NCI-H524 (cell line): Measurements from ENCODE around the gene COPZ1.
"Not testable (repeated sequence)": the region's sequence is repeated elsewhere in the genome, so short reads cannot be mapped to it uniquely, and the experiment has no call there.

Experiments used
- DNase-seq, 2 experiments: peaks; one replicate each; lab custom pipeline; 2025; lab: John Stamatoyannopoulos, UW

COPZ1 gene

DNA sequence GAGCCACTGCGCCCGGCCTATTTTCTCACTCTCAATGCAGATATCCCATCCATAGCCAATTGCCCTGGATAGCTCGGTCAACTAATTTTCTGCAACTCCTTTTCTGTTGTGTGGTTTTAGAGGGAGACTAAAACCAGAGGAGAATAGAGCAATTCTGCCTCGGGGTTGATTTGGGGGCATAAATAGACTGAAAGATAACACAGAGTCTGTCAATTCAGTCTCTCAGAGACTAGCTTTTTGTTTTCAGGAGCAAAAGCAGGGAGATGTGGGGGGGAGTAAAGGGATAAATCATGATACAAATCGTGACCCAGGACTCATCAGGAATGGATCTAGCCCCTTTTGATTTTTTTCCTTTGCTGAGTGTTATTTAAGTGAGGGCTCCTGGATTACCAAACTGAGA, 6.5 kb downstream of the COPZ1 start:
- DNase-seq, result no peak

DNA sequence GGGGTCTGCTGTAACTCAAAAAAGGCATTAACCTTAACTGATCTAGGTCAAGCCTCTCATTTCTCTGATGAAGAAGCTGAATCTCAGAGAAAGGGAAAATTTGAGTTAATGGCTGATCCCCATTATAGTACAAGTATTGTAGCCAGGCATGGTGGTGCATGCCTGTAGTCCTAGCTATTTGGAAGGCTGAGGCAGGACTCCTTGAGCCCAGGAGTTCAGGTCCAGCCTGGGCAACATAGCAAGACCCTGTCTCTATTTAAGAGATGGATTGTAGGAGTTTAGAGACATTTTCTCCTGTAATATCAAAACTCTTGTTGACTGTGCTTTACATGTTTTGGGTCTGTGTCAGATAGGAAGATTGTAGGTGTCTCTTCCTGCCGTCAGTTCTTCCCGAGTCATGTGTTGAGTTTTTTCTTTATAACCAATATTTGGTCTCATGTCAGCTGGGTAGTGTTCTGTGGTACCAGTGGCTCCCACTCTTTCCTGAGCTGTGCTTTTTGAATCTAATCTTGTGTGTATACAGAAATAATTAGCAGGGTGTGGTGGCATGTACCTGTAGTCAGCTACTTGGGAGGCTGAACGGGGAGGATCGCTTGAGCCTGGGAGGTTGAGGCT, 8.6 kb downstream of the COPZ1 start:
- no peak for DNase-seq

DNA sequence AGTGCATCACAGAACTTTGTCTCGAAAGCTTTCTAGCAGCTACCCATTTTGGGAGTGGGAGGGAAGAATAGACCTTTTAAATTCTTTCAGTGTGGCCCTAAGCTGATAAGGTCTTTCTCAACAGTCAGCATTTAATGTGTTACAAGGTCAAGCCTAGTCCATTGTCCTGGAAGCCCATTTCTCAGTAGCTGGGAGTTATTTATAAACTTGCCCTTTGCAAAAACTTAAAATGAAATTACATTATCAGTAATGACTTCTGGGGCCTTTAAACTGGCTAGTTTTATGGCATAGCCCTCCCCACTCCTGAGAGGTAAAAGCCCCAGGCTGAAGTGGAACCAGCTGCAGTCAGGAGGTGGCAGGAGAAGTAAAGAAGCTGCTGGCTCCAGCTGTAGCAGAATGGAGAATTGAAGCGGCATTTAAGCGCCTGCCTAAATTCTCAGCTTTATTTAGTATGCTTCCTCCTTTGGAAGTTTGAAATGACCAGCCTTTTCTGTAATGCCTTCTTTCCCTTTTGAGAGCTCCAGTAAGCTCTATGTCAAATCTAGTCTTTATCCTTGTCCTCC, 12.4 kb downstream of the COPZ1 start:
- peak in 1 of 2 experiments; percentile 49 for DNase-seq

DNA sequence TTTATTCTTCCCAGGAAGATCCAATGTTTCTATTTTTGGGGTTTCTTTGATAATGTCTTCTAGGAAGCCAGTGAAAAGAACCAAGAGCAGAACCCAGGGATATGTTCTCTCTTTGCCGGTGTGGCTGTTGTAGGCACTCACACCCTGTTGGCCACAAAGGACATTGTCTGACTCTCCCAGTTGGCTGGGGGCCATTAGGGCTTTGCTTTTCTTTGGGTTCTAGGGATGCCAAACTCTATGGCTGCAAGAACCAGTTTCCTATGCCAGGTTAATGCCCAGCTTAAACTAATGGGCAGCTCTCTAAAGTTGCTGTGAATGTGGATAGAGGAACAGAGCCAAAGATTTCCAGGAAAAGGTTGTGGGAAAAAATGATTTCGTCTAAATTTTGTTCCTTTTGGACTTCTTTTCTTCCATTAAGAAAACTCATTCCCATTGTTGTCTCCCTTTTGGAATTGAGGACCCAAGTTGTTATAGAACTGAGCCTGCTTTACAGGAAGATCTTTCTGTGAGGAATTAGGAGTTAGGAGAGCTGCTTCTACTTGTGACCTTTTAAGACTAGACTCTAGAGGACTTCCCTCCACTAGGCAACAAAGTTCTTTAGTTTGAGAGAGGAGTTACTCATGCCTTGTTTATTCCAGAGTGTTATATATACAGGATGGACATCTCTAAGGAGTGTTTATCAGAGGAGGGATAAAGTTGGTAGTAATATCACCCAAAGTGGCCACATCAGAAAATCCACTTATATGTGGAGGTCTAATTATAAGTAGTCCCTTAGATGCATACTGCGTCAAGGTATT, 13.1 kb downstream of the COPZ1 start:
- no peak for DNase-seq

DNA sequence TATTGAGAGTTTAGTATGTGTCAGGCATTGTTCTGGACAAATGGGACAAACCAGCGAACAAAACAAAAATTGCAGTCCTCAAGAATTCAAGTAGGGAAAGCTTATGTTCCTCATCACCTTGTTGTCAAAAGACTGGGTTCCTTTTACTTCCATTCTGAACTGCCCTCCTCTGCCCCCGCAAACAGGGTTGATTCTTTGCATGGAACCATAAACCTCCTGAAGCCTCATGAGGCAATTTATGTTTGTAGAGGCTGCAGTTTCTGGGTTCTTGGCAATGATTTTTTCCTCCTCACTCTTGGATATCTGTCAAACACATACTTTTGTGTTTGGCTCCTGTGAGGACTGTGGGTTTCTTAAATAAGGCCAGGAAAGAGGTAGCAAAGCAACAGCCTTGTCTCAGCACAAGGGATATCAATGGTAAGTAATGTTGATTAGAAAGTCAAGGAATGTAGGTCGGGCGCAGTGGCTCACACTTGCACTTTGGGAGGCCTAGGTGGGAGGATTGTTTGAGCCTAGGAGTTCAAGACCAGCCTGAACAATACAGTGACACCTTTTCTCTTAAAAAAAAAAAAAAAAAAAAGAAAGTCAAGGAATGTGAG, 13.9 kb downstream of the COPZ1 start:
- no peak for DNase-seq

DNA sequence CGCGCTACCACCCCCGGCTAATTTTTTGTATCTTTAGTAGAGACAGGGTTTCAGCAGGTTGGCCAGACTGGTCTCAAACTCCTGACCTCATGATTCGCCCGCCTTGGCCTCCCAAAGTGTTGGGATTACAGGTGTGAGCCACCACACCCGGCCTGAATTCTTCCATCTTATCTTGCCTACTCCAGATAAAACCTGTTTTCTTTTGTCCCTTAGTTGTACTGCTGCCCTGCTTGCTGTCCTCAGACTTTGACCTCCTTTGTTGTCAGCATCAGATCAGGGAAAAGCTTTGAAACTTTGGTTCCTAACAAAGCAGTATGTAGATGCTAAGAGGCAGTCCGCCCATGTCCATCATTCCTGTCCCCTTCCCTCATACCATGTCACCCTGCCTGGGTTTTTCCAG, 15.9 kb downstream of the COPZ1 start:
- DNase-seq, result no peak

DNA sequence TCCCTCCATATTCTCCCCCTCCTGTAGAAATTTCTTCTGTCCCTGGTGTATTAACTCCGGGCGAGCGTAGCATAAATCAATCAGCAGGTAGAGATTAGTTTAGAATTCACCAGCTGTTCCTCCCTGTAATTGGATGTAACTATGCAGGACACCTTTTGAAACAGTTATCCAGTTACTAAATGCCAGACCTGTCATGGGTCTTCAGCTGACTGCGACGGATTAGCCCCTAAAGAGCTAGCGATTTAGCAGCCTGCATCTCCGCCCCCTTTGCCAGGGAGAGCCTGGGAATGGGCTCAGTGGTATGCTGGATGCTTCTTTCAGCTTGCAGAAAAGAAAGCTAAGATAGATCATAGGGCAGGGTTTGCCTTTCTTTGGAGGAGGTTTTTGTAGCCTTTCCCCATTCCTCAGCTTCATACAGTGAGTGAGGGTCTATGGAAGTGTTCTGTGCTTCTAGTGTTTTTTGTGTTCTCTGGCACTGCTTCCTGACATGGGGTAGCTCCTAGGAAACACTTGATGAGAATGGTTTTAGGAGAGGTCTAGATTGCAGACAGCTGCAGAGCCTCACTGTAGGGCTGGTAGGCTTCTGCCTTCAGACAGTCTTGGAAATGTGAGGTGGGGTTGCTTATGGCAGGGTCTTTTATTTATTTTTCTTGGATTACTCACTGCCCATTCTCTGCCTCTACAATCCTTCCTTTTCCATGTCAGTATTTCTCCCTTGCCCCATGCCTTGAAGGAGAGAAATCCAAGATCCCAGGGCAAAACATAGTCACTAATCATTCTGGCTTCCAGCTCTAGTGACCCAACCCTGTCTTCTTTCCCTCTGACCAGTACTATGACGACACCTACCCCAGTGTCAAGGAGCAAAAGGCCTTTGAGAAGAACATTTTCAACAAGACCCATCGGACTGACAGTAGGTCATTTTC, 16.7 kb downstream of the COPZ1 start:
- peak; percentile 82 to 92 for DNase-seq

DNA sequence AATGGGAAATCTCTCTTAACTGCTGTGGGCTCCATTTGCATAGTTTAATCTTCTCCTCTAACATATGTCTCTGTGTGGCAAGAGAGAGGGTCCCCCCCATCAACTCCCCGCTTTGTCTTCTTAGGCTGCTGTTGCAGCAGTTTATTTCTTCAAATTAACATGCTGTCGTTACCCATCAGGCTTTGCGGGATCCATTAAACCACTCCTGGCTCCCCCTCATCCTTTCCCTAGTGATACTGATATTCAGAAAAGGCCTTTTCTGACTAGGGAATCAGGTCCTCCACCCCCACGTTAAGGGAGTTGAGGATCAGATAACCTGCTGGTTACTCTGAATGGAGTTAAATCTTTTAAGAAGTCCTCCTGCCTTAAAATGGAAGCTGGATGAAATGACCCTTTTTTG, 24.1 kb downstream of the COPZ1 start:
- peak in 1 of 2 experiments; percentile 38 for DNase-seq

DNA sequence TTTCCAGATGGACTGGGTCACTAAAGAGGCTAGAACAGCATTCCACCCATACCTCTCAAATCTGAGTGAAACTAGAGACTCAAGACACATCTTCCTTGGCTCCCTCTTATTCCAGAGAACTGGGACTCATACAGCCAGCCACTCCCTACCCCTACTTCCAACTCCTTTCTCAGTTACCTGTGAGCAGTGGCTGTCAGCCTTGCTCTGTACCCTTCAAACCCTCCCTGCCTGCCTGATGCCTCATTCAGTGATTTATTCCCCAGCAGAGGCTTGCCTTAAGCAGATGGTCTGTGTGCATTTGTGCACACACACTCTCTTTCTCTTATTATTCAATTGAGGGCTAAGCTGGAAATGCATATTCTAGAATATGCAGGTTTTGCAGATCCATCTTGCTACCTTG, 24.7 kb downstream of the COPZ1 start:
- no peak for DNase-seq

DNA sequence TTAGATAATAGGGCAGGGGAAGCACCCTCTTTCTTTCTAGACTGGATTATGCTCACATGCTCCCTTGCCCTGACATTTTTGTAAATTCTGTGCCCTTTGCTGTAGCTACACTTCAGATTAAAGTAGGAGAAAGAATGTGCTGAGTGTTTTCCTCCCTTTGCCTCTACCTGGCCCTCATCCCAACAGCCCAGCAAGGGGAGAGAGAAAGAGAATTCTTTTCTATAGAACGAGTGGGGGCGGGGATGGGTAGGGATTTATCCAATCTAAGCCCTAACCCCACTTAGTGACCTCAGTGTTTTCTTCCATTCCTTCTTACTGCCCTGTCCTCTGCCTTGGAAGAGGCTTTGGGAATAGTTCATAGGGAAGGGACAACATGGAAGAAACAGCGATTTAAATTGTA, 25.8 kb downstream of the COPZ1 start:
- DNase-seq, result no peak

DNA sequence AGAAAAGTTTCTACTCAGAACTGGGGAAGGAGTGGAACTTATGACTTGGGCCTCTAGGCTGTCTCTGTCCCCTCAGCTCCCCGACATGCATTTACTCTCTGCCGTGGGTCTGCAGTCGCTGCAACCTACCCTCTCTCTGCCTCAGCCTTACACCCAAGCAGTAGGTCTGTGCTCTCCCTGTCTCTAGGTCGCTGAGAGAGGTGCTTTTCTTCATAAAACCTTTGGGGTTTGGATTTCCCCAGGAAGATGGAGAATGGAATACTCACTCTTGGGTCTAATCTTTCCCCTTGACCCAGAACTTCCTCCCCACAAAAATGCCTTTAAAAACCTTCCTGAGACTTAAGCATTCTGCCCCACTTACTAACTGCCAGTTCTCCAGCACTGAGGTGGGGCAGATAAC, 26.4 kb downstream of the COPZ1 start:
- no peak for DNase-seq

DNA sequence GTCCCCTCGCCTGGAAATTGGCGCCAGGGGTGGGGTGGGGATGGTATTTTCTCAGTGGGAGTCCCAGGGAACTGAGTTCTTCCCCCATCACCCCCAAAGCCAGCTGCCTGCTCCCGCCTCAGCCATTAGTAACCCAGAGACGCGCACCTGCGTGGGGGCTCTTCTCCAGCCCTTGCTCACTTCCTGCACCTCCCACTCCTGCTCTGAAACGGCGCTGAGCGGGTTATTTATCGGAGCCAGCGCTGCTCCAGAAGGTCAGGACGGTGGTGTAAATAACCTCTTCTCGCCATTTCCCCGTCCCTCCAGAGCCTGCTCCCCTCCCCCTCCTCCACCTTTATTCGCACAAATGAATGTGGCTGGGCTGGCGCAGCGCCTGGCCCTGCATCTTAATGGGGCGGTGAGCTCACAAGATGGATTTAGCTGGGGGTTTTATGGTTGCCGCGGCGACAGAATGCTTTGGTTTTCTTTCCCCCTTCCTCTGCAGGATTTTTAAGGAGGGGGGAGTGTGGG, 27.1 kb downstream of the COPZ1 start:
- DNase-seq, result peak; percentile 61 to 63

DNA sequence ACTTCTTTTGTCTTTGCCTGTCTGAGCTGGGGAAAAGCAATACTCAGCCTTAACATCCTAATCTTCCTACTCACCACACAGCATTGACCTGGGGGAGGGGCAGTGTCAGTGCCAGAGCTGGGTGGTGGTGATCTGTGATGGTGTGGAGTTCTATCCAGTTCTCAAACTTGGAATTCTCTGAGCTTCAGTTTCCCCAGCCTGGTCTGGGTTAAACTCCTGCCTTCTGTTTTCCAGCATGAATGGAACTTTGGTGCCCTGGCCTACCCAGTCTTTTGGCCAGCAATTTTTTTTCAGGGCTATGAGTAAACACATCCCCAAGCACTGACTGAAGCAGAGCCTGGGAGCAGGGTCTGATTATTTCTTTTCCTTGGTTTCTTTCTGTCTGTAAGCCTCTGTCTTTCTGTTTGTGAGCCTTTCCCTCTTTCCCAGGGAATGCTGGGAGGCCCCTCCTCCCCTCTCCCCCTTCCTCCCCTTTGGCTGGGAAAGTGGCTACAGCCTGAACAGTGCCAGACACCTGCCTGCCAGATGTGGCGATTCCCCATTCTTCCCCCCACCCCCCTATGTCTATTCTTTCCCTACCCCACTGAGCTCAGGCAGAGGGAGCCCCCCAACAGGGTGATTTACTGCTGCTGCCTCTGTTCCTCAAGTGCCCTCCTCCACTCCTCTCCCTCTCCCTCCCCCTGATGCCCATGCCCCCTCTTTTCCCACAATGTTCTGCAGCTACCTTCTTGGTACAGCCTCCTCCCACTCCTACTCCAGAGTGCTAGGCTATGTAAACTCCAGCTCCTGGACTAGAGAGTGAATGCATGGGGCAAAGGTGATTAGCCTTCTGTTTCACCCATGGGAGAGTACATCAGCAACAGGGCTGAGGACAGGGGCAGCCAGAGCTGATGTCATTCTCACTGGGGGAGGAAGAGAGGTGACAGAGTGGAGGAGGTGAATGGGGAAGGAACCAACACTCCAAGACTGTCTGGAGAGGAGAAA, 28.3 kb downstream of the COPZ1 start:
- DNase-seq, result peak in 1 of 2 experiments; percentile 18

DNA sequence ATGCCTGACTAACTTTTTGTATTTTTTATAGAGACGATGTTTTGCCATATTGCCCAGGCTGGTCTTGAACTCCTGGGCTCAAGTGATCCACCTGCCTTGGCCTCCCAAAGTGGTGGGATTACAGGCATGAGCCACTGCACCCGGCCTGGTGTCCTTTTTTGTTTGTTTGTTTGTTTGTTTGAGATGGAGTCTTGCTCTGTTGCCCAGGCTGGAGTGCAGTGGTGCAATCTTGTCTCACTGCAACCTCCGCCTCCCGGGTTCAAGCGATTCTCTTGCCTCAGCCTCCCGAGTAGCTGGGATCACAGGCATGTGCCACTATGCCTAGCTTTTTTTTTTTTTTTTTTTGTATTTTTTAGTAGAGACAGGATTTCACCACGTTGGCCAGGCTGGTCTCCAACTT, 29.3 kb downstream of the COPZ1 start:
- not testable (repeated sequence) for DNase-seq

DNA sequence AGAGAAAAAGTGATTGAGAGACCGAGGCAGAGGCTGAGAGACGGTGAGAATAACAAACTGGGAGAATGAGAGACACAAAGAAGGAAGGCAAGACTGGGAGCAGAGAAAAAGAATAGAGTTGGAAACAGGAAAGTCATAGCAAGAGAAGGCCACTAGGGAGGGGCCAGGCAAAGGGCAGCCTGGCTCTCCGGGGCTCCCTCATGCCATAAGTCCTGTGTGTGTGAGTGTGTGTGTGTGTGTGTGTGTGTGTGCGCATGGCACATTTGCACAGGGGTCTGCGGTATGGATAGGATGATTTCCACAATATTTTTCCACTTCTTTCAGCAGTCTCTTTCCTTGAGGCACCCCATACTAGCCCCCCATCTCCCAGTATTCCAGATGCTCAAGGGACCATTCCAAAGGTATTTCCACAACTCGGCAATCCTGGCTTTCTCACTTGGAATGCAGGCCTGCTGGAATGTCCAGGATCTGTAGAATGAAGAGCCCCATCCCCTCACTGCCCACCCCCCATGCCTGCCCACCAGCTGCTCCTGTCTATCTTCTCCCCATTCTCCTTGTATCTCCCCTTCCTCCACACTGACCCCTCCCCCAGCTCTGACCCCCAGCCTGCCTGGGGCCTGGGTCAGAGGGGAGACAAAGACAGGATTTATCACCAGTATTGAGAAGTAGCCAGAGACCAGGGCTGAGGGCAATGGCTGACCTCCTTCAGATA, 30.3 kb downstream of the COPZ1 start:
- DNase-seq, result no peak

DNA sequence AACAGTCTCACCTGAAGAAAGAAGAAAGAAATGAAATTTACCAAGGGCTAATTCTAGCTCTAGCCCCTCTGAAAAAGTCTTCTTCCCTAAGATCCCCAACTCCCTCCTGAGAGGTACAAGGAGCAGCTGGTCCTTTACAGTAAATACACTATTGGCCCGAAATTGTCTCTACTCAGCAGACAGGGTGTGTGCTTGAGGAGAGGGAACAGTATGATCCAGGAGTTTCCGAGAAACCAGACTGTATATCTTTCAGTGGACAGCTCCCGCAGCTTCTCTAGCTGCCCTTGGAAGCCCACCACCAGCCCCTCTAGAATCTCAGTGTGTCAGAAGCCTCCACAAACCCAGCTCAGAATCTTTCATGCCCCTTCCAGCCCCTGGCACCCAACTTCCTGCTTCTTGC, 31.3 kb downstream of the COPZ1 start:
- DNase-seq, result no peak

DNA sequence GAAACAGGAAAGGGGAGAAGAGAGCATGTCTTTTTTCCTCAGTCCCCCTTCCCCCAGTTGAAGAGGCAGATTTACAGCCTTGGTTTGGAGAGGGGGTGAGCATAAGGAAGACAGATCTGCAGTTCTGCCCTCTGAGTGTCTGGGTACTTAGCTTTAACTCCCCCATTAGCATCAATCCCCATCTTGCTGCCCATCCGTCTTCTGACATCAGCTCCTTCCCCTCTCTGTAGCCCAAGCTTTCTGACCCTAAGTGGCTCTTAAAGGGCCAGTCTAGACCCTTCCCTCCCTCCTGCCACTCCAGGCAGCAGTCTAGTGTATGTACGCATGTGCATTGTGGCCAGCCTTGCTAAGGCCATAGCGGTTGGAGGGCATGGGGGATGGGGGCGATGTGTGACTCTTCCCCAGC, 32.0 kb downstream of the COPZ1 start:
- peak; percentile 29 to 68 for DNase-seq

DNA sequence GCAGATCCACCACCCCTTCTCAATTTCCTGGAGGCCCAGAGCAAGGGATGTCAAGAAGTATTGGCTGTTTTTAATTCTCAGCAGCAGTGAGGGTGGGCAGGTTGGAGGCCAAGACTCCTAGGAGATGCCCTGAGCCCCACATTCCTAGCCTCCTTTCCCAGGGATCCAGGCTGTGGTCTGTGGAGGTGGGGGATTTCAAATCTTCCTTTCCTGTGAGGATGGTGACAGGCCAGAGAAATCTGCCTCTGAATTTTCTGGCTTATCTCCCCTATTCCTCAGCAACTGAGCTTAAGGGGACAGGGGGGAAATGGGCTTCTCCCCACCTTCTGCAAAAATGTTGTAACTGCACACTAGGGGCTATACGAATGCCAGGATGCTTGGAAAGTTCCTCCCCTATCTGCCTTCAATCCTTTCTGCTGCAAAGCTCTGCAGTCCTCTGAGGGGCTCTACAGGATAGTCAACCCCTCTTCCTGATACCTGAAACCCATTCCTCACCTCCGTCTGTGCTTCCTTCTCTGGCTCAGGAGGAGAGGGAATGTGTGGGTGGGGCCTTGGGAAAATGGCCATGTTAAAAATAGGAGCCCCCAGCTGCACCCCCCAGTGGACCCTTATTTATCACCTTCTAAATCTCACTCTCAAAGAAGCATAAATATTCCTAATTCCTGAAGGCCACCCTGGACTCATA, 32.7 kb downstream of the COPZ1 start:
- no peak for DNase-seq
